HepG2 (cell line): ENCODE data around the gene UBC. TPM values are rescaled to one million over a fixed set of nuclear protein-coding genes. Genes with fewer than 3 reads are reported as not detected.

Experiments used
- CC2D1A ChIP-seq: sonication (generic); formaldehyde crosslinking; IDR thresholded peaks from 2 replicates; pipeline ENCODE4 v1.8.1; 2023; ENCODE audit warnings: mild to moderate bottlenecking, missing genetic modification reagents
- FOSL2 ChIP-seq: sonication (generic); formaldehyde crosslinking; IDR thresholded peaks from 2 replicates; pipeline ENCODE4 v1.4.0; 2020; ENCODE audit warnings: missing genetic modification reagents
- FOXC1 ChIP-seq: sonication (generic); formaldehyde crosslinking; IDR thresholded peaks from 2 replicates; pipeline ENCODE4 v1.8.0; 2022; ENCODE audit warnings: mild to moderate bottlenecking, missing genetic modification reagents, borderline replicate concordance
- FOXJ3 ChIP-seq: sonication (generic); formaldehyde crosslinking; IDR thresholded peaks from 2 replicates; pipeline ENCODE4 v1.4.0; 2020; ENCODE audit warnings: missing genetic modification reagents, mild to moderate bottlenecking, borderline replicate concordance
- GFI1 ChIP-seq: sonication (generic); formaldehyde crosslinking; IDR thresholded peaks from 2 replicates; pipeline ENCODE4 v1.5.0; 2020; ENCODE audit warnings: missing genetic modification reagents, mild to moderate bottlenecking, borderline replicate concordance
- MYNN ChIP-seq: sonication (generic); formaldehyde crosslinking; IDR thresholded peaks from 2 replicates; pipeline ENCODE4 v1.4.0; 2020; ENCODE audit warnings: mild to moderate bottlenecking, low read depth, missing genetic modification reagents
- ZFP90 ChIP-seq: sonication (generic); formaldehyde crosslinking; IDR thresholded peaks from 2 replicates; pipeline ENCODE4 v1.8.0; 2022; ENCODE audit warnings: missing genetic modification reagents, mild to moderate bottlenecking, inconsistent platforms, borderline replicate concordance
- ZNF468 ChIP-seq: sonication (generic); formaldehyde crosslinking; IDR thresholded peaks from 2 replicates; pipeline ENCODE4 v1.8.0; 2022; ENCODE audit warnings: mild to moderate bottlenecking, moderate library complexity, missing genetic modification reagents
- ZNF501 ChIP-seq: sonication (generic); formaldehyde crosslinking; IDR thresholded peaks from 2 replicates; pipeline ENCODE4 v1.5.1; 2020; ENCODE audit warnings: mild to moderate bottlenecking, moderate library complexity, missing genetic modification reagents
- ZNF564 ChIP-seq: sonication (generic); formaldehyde crosslinking; IDR thresholded peaks from 2 replicates; pipeline ENCODE4 v1.8.1; 2023; ENCODE audit warnings: mild to moderate bottlenecking, missing genetic modification reagents
- ZNF775 ChIP-seq: sonication (generic); formaldehyde crosslinking; IDR thresholded peaks from 2 replicates; pipeline ENCODE4 v1.4.0; 2020; ENCODE audit warnings: missing genetic modification reagents, mild to moderate bottlenecking, moderate library complexity, borderline replicate concordance
- polyA plus RNA-seq, 8 experiments: library from polyadenylated mRNA; depleted of rRNA in 3 of 8; stranded (reverse) in 7 of 8; unstranded in 1 of 8; fragments of >200 nt; fragmentation: Illumina TruSeq in 4 of 8; extraction: Trizol in 4 of 8; gene quantifications; 2 replicates each; pipeline versions ENCODE4 v1.2.1 to v1.2.3, GENCODE V29; 2011 to 2016; ENCODE audit warnings: low read depth in 4 of 8, missing spikeins in 1 of 8, mixed read lengths in 1 of 8; ENCODE audit not compliant: insufficient read depth in 1 of 8
- total RNA-seq, 5 experiments: library from RNA; depleted of rRNA; stranded (reverse); fragments of >200 nt; fragmentation: Illumina TruSeq; extraction: Trizol; gene quantifications; 2 replicates each; pipeline ENCODE4 v1.2.3, GENCODE V29; 2016; ENCODE audit warnings: low read depth in 1 of 5
- TF ChIP-seq, protein P1 (sequence below): sonication (generic); formaldehyde crosslinking; conservative IDR thresholded peaks from 2 replicates; pipeline ENCODE4 v1.4.0; 2020; ENCODE audit warnings: mild to moderate bottlenecking, missing genetic modification reagents, moderate library complexity
- TF ChIP-seq, protein P2 (sequence below): IDR thresholded peaks from 2 replicates; pipeline ENCODE4 v1.6.1; 2016; ENCODE audit warnings: missing compliant biosample characterization, missing genetic modification reagents, borderline replicate concordance
- TF ChIP-seq, protein P3 (sequence below): sonication (generic); formaldehyde crosslinking; IDR thresholded peaks from 2 replicates; pipeline ENCODE4 v1.8.1; 2022; ENCODE audit warnings: mild to moderate bottlenecking, missing genetic modification reagents
- TF ChIP-seq, protein P4 (sequence below): sonication (generic); formaldehyde crosslinking; IDR thresholded peaks from 2 replicates; pipeline ENCODE4 v1.4.0; 2020; ENCODE audit warnings: missing genetic modification reagents, borderline replicate concordance
- TF ChIP-seq, protein P5 (sequence below): sonication (generic); formaldehyde crosslinking; IDR thresholded peaks from 2 replicates; pipeline ENCODE4 v1.4.0; 2020; ENCODE audit warnings: mild to moderate bottlenecking, missing genetic modification reagents
- TF ChIP-seq, protein P6 (sequence below): sonication (generic); formaldehyde crosslinking; IDR thresholded peaks from 2 replicates; pipeline ENCODE4 v1.5.1; 2020; ENCODE audit warnings: mild to moderate bottlenecking, missing genetic modification reagents, moderate library complexity

UBC gene
- total and polyA plus RNA-seq, 2 of the 13 experiments (the other 11 are each of a cell fraction or from before 2014, with no cell fraction given) = 805 to 1,432 TPM

DNA sequence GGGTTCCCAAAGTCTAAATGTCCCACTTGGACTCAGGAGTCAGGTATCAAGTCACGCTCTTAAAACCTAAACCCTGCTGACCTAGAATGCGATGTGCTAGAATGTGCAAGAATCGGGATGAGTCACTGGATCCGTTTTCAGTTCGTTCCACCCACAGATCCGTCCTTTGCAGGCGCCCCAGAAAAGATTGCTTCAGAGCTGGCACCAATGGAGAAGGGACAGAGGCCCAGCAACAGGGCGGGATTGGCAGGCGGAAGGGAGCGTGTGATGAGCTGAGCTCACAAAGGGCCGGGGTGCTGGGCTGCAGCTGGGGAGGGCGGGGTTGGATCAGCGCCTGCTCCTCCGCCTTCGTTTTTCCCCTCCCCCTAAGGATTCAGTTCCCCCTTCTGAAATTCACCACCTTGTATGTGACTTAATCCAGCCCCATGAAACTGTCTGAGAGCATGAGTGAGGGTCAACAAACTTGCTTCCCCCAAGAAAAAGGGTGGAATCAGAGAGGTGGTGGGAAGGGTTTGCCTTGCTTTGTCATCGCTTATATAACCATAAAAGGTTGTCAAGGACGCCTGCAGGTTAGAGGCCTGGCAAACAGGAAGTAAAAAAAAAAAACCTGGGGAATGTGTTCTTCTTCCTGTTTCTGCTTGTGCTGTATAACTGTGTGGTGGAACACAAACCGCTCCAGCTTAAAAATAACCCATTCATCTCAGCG, 2.8 kb upstream of the UBC start (continued):
- TF ChIP-seq ZNF564 (no peak), ZNF501 (CRISPR knock-in tag) (peak; percentile 38; the same call in 1 of the 2 replicates), ZFP90 (CRISPR knock-in tag) (no peak), ZNF468 (no peak), CC2D1A (CRISPR knock-in tag) (no peak), MYNN (no peak), ZNF775 (CRISPR knock-in tag) (no peak), FOXC1 (no peak; the same call in 1 of the 2 replicates), FOXJ3 (no peak; the same call in 1 of the 2 replicates), FOSL2 (CRISPR knock-in tag) (peak; percentile 99), GFI1 (peak; percentile 77; the same call in 1 of the 2 replicates)
- TF ChIP-seq, protein P1, sequence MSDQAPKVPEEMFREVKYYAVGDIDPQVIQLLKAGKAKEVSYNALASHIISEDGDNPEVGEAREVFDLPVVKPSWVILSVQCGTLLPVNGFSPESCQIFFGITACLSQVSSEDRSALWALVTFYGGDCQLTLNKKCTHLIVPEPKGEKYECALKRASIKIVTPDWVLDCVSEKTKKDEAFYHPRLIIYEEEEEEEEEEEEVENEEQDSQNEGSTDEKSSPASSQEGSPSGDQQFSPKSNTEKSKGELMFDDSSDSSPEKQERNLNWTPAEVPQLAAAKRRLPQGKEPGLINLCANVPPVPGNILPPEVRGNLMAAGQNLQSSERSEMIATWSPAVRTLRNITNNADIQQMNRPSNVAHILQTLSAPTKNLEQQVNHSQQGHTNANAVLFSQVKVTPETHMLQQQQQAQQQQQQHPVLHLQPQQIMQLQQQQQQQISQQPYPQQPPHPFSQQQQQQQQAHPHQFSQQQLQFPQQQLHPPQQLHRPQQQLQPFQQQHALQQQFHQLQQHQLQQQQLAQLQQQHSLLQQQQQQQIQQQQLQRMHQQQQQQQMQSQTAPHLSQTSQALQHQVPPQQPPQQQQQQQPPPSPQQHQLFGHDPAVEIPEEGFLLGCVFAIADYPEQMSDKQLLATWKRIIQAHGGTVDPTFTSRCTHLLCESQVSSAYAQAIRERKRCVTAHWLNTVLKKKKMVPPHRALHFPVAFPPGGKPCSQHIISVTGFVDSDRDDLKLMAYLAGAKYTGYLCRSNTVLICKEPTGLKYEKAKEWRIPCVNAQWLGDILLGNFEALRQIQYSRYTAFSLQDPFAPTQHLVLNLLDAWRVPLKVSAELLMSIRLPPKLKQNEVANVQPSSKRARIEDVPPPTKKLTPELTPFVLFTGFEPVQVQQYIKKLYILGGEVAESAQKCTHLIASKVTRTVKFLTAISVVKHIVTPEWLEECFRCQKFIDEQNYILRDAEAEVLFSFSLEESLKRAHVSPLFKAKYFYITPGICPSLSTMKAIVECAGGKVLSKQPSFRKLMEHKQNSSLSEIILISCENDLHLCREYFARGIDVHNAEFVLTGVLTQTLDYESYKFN (CRISPR knock-in tag) = peak; percentile 78
- TF ChIP-seq, protein P2, sequence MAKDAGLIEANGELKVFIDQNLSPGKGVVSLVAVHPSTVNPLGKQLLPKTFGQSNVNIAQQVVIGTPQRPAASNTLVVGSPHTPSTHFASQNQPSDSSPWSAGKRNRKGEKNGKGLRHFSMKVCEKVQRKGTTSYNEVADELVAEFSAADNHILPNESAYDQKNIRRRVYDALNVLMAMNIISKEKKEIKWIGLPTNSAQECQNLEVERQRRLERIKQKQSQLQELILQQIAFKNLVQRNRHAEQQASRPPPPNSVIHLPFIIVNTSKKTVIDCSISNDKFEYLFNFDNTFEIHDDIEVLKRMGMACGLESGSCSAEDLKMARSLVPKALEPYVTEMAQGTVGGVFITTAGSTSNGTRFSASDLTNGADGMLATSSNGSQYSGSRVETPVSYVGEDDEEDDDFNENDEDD = no peak; the same call in 1 of the 2 replicates
- TF ChIP-seq, protein P3, sequence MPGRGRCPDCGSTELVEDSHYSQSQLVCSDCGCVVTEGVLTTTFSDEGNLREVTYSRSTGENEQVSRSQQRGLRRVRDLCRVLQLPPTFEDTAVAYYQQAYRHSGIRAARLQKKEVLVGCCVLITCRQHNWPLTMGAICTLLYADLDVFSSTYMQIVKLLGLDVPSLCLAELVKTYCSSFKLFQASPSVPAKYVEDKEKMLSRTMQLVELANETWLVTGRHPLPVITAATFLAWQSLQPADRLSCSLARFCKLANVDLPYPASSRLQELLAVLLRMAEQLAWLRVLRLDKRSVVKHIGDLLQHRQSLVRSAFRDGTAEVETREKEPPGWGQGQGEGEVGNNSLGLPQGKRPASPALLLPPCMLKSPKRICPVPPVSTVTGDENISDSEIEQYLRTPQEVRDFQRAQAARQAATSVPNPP (CRISPR knock-in tag) = 0 out of 2 replicates have a peak, but pooled peaks have one; percentile 74
- TF ChIP-seq, protein P4, sequence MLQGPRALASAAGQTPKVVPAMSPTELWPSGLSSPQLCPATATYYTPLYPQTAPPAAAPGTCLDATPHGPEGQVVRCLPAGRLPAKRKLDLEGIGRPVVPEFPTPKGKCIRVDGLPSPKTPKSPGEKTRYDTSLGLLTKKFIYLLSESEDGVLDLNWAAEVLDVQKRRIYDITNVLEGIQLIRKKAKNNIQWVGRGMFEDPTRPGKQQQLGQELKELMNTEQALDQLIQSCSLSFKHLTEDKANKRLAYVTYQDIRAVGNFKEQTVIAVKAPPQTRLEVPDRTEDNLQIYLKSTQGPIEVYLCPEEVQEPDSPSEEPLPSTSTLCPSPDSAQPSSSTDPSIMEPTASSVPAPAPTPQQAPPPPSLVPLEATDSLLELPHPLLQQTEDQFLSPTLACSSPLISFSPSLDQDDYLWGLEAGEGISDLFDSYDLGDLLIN = no peak
- TF ChIP-seq, protein P5, sequence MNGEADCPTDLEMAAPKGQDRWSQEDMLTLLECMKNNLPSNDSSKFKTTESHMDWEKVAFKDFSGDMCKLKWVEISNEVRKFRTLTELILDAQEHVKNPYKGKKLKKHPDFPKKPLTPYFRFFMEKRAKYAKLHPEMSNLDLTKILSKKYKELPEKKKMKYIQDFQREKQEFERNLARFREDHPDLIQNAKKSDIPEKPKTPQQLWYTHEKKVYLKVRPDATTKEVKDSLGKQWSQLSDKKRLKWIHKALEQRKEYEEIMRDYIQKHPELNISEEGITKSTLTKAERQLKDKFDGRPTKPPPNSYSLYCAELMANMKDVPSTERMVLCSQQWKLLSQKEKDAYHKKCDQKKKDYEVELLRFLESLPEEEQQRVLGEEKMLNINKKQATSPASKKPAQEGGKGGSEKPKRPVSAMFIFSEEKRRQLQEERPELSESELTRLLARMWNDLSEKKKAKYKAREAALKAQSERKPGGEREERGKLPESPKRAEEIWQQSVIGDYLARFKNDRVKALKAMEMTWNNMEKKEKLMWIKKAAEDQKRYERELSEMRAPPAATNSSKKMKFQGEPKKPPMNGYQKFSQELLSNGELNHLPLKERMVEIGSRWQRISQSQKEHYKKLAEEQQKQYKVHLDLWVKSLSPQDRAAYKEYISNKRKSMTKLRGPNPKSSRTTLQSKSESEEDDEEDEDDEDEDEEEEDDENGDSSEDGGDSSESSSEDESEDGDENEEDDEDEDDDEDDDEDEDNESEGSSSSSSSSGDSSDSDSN = peak; percentile 39; the same call in 1 of the 2 replicates
- TF ChIP-seq, protein P6, sequence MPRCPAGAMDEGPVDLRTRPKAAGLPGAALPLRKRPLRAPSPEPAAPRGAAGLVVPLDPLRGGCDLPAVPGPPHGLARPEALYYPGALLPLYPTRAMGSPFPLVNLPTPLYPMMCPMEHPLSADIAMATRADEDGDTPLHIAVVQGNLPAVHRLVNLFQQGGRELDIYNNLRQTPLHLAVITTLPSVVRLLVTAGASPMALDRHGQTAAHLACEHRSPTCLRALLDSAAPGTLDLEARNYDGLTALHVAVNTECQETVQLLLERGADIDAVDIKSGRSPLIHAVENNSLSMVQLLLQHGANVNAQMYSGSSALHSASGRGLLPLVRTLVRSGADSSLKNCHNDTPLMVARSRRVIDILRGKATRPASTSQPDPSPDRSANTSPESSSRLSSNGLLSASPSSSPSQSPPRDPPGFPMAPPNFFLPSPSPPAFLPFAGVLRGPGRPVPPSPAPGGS (CRISPR knock-in tag) = no peak
